K562 (cell line): ENCODE data around the gene NPB. TPM values are rescaled to one million over a fixed set of nuclear protein-coding genes. Genes with fewer than 3 reads are reported as not detected.

ENCODE experiments used
- CC2D1A ChIP-seq: fragments of 450-650 bp; IDR thresholded peaks from 2 replicates; pipeline ENCODE4 v1.6.1; 2017; ENCODE audit warnings: mild to moderate bottlenecking
- CEBPB ChIP-seq: fragments of 450-650 bp; IDR thresholded peaks from 2 replicates; pipeline ENCODE4 v1.6.1; 2016; ENCODE audit warnings: missing genetic modification characterization, missing compliant biosample characterization
- FOXP1 ChIP-seq: sonication (generic); formaldehyde crosslinking; IDR thresholded peaks from 2 replicates; pipeline ENCODE4 v1.8.0; 2022; ENCODE audit warnings: mild to moderate bottlenecking, missing genetic modification reagents
- GABPB2 ChIP-seq: fragments of 250-450 bp; sonication (Bioruptor Pico); conservative IDR thresholded peaks from 2 replicates; pipeline ENCODE4 v1.5.1; 2021; ENCODE audit warnings: mild to moderate bottlenecking
- MECOM ChIP-seq: fragments of 250-450 bp; sonication (Bioruptor Pico); IDR thresholded peaks from 2 replicates; pipeline ENCODE4 v1.8.0; 2022; ENCODE audit warnings: inconsistent platforms
- MITF ChIP-seq: IDR thresholded peaks from 2 replicates; pipeline ENCODE4 v1.6.1; 2014; ENCODE audit warnings: antibody characterized with exemption
- POLR2B ChIP-seq: fragments of 450-650 bp; IDR thresholded peaks from 2 replicates; pipeline ENCODE4 v1.6.1; 2018; ENCODE audit warnings: low read depth; ENCODE audit not compliant: partially characterized antibody
- RBM14 ChIP-seq: fragments of 200-400 bp; formaldehyde crosslinking; IDR thresholded peaks from 2 replicates; pipeline ENCODE4 v1.6.1; 2018; ENCODE audit warnings: low read depth, mild to moderate bottlenecking, low read length, moderate library complexity, borderline replicate concordance; ENCODE audit not compliant: insufficient read depth
- SP1 ChIP-seq: sonication (generic); formaldehyde crosslinking; IDR thresholded peaks from 2 replicates; pipeline ENCODE4 v1.8.1; 2022; ENCODE audit warnings: mild to moderate bottlenecking, missing genetic modification reagents
- TBL1XR1 ChIP-seq, 2 experiments: IDR thresholded peaks; 2 replicates each; pipeline ENCODE4 v1.6.1; 2012; ENCODE audit warnings: improper control_type of control experiment in 2 of 2, low read length in 2 of 2, mild to moderate bottlenecking in 1 of 2
- TEAD4 ChIP-seq, 2 experiments: sonication (generic) in 1 of 2; formaldehyde crosslinking in 1 of 2; IDR thresholded peaks; 2 replicates each; pipeline versions ENCODE4 v1.6.1 to v1.8.0; 2012 to 2022; ENCODE audit warnings: borderline replicate concordance in 1 of 2, inconsistent platforms in 1 of 2, low read length in 1 of 2, mild to moderate bottlenecking in 1 of 2, missing genetic modification reagents in 1 of 2
- TGIF2 ChIP-seq: sonication (generic); formaldehyde crosslinking; IDR thresholded peaks from 2 replicates; pipeline ENCODE4 v1.8.1; 2022; ENCODE audit warnings: mild to moderate bottlenecking, missing genetic modification reagents, moderate library complexity
- ZNF354B ChIP-seq: fragments of 250-450 bp; sonication (Bioruptor Pico); IDR thresholded peaks from 2 replicates; pipeline ENCODE4 v1.4.0; 2020
- ZNF780A ChIP-seq: fragments of 250-450 bp; sonication (Bioruptor Pico); IDR thresholded peaks from 2 replicates; pipeline ENCODE4 v1.5.0; 2021; ENCODE audit warnings: mild to moderate bottlenecking
- polyA plus RNA-seq, 8 experiments: library from polyadenylated mRNA; depleted of rRNA in 4 of 8; stranded (reverse) in 5 of 8; unstranded in 3 of 8; fragments of >200 nt; fragmentation: Nextera tagmentation in 2 of 8; fragmentation: Illumina TruSeq in 1 of 8; extraction: Ambion mirVana in 2 of 8; extraction: Trizol in 1 of 8; gene quantifications; 2 replicates each; pipeline versions ENCODE4 v1.2.1 to v1.2.3, GENCODE V29; 2011 to 2014; ENCODE audit warnings: inconsistent platforms in 1 of 8, missing spikeins in 1 of 8
- total RNA-seq, 7 experiments: library from RNA; depleted of rRNA in 6 of 7; stranded (reverse); fragments of >200 nt in 6 of 7; fragmentation: Illumina TruSeq in 2 of 7; extraction: Trizol in 2 of 7; gene quantifications; 2 replicates each; pipeline versions ENCODE4 v1.2.1 to v1.2.3, GENCODE V29; 2011 to 2021; ENCODE audit warnings: low replicate concordance in 1 of 7
- TF ChIP-seq, protein P1 (sequence below), 2 experiments: fragments of 450-650 bp; conservative IDR thresholded peaks; 2 replicates each; pipeline ENCODE4 v1.6.1; 2017; ENCODE audit warnings: mild to moderate bottlenecking in 2 of 2, moderate library complexity in 2 of 2
- TF ChIP-seq, protein P2 (sequence below): sonication (generic); formaldehyde crosslinking; IDR thresholded peaks from 2 replicates; pipeline ENCODE4 v1.8.0; 2022; ENCODE audit warnings: mild to moderate bottlenecking, low read depth, missing genetic modification reagents
- TF ChIP-seq, protein P3 (sequence below): fragments of 450-650 bp; IDR thresholded peaks from 2 replicates; pipeline ENCODE4 v1.7.1; 2018; ENCODE audit warnings: mild to moderate bottlenecking, low read depth; ENCODE audit not compliant: partially characterized antibody
- TF ChIP-seq, protein P4 (sequence below): sonication (generic); formaldehyde crosslinking; IDR thresholded peaks from 2 replicates; pipeline ENCODE4 v1.8.1; 2022; ENCODE audit warnings: missing genetic modification reagents

Gene NPB
- total and polyA plus RNA-seq, 9 of the 15 experiments (the other 6 are each of a cell fraction or from before 2014, with no cell fraction given): 0.03 to 0.61 (median 0.14) TPM; not detected in 2

- no peak for TF ChIP-seq MITF
- no peak for TF ChIP-seq ZNF780A (CRISPR knock-in tag)
- no peak for TF ChIP-seq GABPB2 (CRISPR knock-in tag)
- peak; percentile 80; the same call in 1 of the 2 replicates for TF ChIP-seq CEBPB (tag)
- TF ChIP-seq ZNF354B: no peak
- no peak for TF ChIP-seq TGIF2 (CRISPR knock-in tag)
- no peak for TF ChIP-seq MECOM (CRISPR knock-in tag)
- no peak for TF ChIP-seq RBM14
- TF ChIP-seq POLR2B: no peak
- no peak for TF ChIP-seq TEAD4 (IDR thresholded peaks at IDR 0.05; ENCODE audit: low read length)
- TF ChIP-seq TEAD4 (CRISPR knock-in tag; IDR thresholded peaks at IDR 0.05; ENCODE audit: borderline replicate concordance): no peak
- TF ChIP-seq, protein P1, sequence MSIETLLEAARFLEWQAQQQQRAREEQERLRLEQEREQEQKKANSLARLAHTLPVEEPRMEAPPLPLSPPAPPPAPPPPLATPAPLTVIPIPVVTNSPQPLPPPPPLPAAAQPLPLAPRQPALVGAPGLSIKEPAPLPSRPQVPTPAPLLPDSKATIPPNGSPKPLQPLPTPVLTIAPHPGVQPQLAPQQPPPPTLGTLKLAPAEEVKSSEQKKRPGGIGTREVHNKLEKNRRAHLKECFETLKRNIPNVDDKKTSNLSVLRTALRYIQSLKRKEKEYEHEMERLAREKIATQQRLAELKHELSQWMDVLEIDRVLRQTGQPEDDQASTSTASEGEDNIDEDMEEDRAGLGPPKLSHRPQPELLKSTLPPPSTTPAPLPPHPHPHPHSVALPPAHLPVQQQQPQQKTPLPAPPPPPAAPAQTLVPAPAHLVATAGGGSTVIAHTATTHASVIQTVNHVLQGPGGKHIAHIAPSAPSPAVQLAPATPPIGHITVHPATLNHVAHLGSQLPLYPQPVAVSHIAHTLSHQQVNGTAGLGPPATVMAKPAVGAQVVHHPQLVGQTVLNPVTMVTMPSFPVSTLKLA (conservative IDR thresholded peaks at IDR 0.05): peak; percentile 70 to 89
- TF ChIP-seq, protein P2, sequence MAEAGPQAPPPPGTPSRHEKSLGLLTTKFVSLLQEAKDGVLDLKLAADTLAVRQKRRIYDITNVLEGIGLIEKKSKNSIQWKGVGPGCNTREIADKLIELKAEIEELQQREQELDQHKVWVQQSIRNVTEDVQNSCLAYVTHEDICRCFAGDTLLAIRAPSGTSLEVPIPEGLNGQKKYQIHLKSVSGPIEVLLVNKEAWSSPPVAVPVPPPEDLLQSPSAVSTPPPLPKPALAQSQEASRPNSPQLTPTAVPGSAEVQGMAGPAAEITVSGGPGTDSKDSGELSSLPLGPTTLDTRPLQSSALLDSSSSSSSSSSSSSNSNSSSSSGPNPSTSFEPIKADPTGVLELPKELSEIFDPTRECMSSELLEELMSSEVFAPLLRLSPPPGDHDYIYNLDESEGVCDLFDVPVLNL (CRISPR knock-in tag): no peak
- TF ChIP-seq FOXP1 (CRISPR knock-in tag): peak; percentile 56; the same call in 1 of the 2 replicates
- TF ChIP-seq, protein P3, sequence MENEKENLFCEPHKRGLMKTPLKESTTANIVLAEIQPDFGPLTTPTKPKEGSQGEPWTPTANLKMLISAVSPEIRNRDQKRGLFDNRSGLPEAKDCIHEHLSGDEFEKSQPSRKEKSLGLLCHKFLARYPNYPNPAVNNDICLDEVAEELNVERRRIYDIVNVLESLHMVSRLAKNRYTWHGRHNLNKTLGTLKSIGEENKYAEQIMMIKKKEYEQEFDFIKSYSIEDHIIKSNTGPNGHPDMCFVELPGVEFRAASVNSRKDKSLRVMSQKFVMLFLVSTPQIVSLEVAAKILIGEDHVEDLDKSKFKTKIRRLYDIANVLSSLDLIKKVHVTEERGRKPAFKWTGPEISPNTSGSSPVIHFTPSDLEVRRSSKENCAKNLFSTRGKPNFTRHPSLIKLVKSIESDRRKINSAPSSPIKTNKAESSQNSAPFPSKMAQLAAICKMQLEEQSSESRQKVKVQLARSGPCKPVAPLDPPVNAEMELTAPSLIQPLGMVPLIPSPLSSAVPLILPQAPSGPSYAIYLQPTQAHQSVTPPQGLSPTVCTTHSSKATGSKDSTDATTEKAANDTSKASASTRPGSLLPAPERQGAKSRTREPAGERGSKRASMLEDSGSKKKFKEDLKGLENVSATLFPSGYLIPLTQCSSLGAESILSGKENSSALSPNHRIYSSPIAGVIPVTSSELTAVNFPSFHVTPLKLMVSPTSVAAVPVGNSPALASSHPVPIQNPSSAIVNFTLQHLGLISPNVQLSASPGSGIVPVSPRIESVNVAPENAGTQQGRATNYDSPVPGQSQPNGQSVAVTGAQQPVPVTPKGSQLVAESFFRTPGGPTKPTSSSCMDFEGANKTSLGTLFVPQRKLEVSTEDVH: peak; percentile 71
- TF ChIP-seq CC2D1A: no peak
- TF ChIP-seq TBL1XR1 (IDR thresholded peaks at IDR 0.05; ENCODE audit: low read length in 2 of 2): peak in 1 of 2 experiments; percentile 61; a peak in 1 of 4 replicates
- TF ChIP-seq, protein P4, sequence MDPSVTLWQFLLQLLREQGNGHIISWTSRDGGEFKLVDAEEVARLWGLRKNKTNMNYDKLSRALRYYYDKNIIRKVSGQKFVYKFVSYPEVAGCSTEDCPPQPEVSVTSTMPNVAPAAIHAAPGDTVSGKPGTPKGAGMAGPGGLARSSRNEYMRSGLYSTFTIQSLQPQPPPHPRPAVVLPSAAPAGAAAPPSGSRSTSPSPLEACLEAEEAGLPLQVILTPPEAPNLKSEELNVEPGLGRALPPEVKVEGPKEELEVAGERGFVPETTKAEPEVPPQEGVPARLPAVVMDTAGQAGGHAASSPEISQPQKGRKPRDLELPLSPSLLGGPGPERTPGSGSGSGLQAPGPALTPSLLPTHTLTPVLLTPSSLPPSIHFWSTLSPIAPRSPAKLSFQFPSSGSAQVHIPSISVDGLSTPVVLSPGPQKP: no peak
- TF ChIP-seq SP1: peak; percentile 26; the same call in 1 of the 2 replicates
These were observed 21.5 kb downstream of the NPB start (continued) for GRCh38 chr17:81923302-81924260.
